B cell (primary cell): ENCODE data around the gene CDC73. TPM values are rescaled to one million over a fixed set of nuclear protein-coding genes. Genes with fewer than 3 reads are reported as not detected.

Experiments used
- ATAC-seq: fragments of 200-7000 bp; cut with Tn5 transposase; one replicate; pipeline ENCODE4 v1.10.0; 2021; ENCODE audit warnings: low read depth, mild to moderate bottlenecking, moderate number of reproducible peaks, moderate library complexity
- CTCF ChIA-PET: fragments of 350-600 bp; sonication (Branson Sonifier 250); formaldehyde crosslinking; loops from one replicate; lab custom pipeline; 2021; ENCODE audit warnings: antibody characterized with exemption, inconsistent platforms; lab: Charles Lee
- POLR2A ChIA-PET: fragments of 350-600 bp; sonication (Branson Sonifier 250); formaldehyde crosslinking; loops from one replicate; lab custom pipeline; 2021; ENCODE audit warnings: antibody characterized with exemption; lab: Charles Lee
- DNase-seq: peaks from one replicate; pipeline ENCODE4 v3.0.0; 2013
- H2AFZ ChIP-seq: 2 replicates; pipeline ENCODE4 v1.6.1; 2012; ENCODE audit warnings: mild to moderate bottlenecking, low read depth, low read length; ENCODE audit not compliant: insufficient read depth, poor library complexity, severe bottlenecking
- H3K27ac ChIP-seq, 2 donors: 1 replicate in 1 of 2; 2 replicates in 1 of 2; pipeline ENCODE4 v1.5.1; 2012 to 2013; ENCODE audit warnings: low read length in 2 of 2, mild to moderate bottlenecking in 2 of 2, moderate library complexity in 1 of 2
- H3K27me3 ChIP-seq, 4 experiments: fragments of 200-600 bp in 1 of 4; sonication (generic) in 1 of 4; replicated peaks in 1 of 4; 1 replicate in 2 of 4; 2 replicates in 2 of 4; pipeline versions ENCODE4 v1.6.1 to v1.7.0; 2013 to 2016; ENCODE audit warnings: low read length in 3 of 4, mild to moderate bottlenecking in 2 of 4, mixed read lengths in 1 of 4, moderate library complexity in 1 of 4; ENCODE audit not compliant: insufficient read depth in 4 of 4, control insufficient read depth in 3 of 4; ENCODE audit errors: control extremely low read depth in 1 of 4
- H3K36me3 ChIP-seq, 2 experiments: replicated peaks in 1 of 2; 1 replicate in 1 of 2; 2 replicates in 1 of 2; pipeline versions ENCODE4 v1.6.1 to v1.7.1; 2013; ENCODE audit warnings: low read length in 1 of 2; ENCODE audit not compliant: insufficient read depth in 2 of 2, control insufficient read depth in 1 of 2; ENCODE audit errors: control extremely low read depth in 1 of 2, extremely low read depth in 1 of 2
- H3K4me1 ChIP-seq, 2 donors: fragments of 200-600 bp in 1 of 2; sonication (generic) in 1 of 2; 1 replicate in 1 of 2; 2 replicates in 1 of 2; pipeline versions ENCODE4 v1.5.1 to v1.6.1; 2013 to 2017; ENCODE audit warnings: low read length in 2 of 2; ENCODE audit not compliant: control insufficient read depth in 2 of 2, insufficient read depth in 2 of 2
- H3K4me2 ChIP-seq: replicated peaks from 2 replicates; pipeline ENCODE3; 2012; ENCODE audit warnings: mild to moderate bottlenecking, low read depth, low read length; ENCODE audit not compliant: poor library complexity, severe bottlenecking
- H3K4me3 ChIP-seq, 5 experiments: fragments of 200-600 bp in 1 of 5; sonication (generic) in 1 of 5; 1 replicate in 3 of 5; 2 replicates in 2 of 5; pipeline versions ENCODE4 v1.5.1 to v1.7.0; 2011 to 2016; ENCODE audit warnings: low read length in 4 of 5, mild to moderate bottlenecking in 4 of 5, low read depth in 2 of 5, control low read depth in 1 of 5, moderate library complexity in 1 of 5; ENCODE audit not compliant: insufficient read depth in 1 of 5; ENCODE audit errors: control extremely low read depth in 1 of 5, extremely low read depth in 1 of 5
- H3K79me2 ChIP-seq: fragments of 200-600 bp; sonication (generic); one replicate; pipeline ENCODE4 v1.6.0; 2016; ENCODE audit warnings: low read length; ENCODE audit not compliant: control insufficient read depth, insufficient read depth
- H3K9ac ChIP-seq: fragments of 200-600 bp; sonication (generic); 2 replicates; pipeline ENCODE4 v1.6.1; 2017; ENCODE audit warnings: mild to moderate bottlenecking, low read length, moderate library complexity
- H3K9me3 ChIP-seq, 3 donors: one replicate each; pipeline versions ENCODE4 v1.6.1 to v1.7.1; 2013; ENCODE audit warnings: low read length in 2 of 3; ENCODE audit not compliant: control insufficient read depth in 2 of 3, insufficient read depth in 1 of 3; ENCODE audit errors: control extremely low read depth in 1 of 3
- H4K20me1 ChIP-seq: 2 replicates; pipeline ENCODE4 v1.6.0; 2012; ENCODE audit warnings: mild to moderate bottlenecking, low read length; ENCODE audit not compliant: insufficient read depth, control insufficient read depth, poor library complexity, severe bottlenecking
- H3K27ac Mint-ChIP-seq: one replicate; pipeline ENCODE4 v1.8.0; 2021; ENCODE audit warnings: mixed read lengths
- H3K27me3 Mint-ChIP-seq: one replicate; pipeline ENCODE4 v1.8.0; 2021; ENCODE audit warnings: mixed read lengths
- H3K4me1 Mint-ChIP-seq: one replicate; pipeline ENCODE4 v1.8.0; 2021; ENCODE audit warnings: mixed read lengths
- H3K4me3 Mint-ChIP-seq: one replicate; pipeline ENCODE4 v1.8.0; 2021; ENCODE audit warnings: mixed read lengths
- H3K9me3 Mint-ChIP-seq: one replicate; pipeline ENCODE4 v1.8.0; 2022; ENCODE audit warnings: mixed read lengths; ENCODE audit not compliant: insufficient read depth
- EZH2 ChIP-seq: IDR thresholded peaks from 2 replicates; pipeline ENCODE4 v1.6.1; 2012; ENCODE audit warnings: borderline replicate concordance, low read depth, mild to moderate bottlenecking, moderate library complexity, low read length; ENCODE audit not compliant: insufficient read depth, poor library complexity, severe bottlenecking
- WGBS: methylation state at CpG from one replicate; pipeline ENCODE4 v1.1.5; 2013; ENCODE audit warnings: missing lambda C conversion rate; ENCODE audit not compliant: insufficient coverage; 5-methylcytosine and 5-hydroxymethylcytosine counted together
- intact Hi-C: fragments of 100-400 bp; cut with micrococcal nuclease; formaldehyde crosslinking; loops from one replicate; pipeline ENCODE4 v1.10.0; 2022
- polyA plus RNA-seq: library from polyadenylated mRNA; depleted of rRNA; stranded (reverse); fragments of >200 nt; gene quantifications from 2 replicates; pipeline ENCODE4 v1.2.3, GENCODE V29; 2012
- total RNA-seq, 2 donors: library from RNA; stranded (reverse); fragments of 120-200 nt in 1 of 2; gene quantifications; 1 replicate in 1 of 2; 2 replicates in 1 of 2; pipeline versions ENCODE4 v1.2.3 to v1.2.4, GENCODE V29; 2013 to 2022
- TF ChIP-seq, protein P1 (sequence below): fragments of 200-600 bp; IDR thresholded peaks from one replicate; pipeline ENCODE4 v1.8.0; 2022; ENCODE audit warnings: antibody characterized with exemption, mild to moderate bottlenecking

The CDC73 gene
- total and polyA plus RNA-seq, 2 donors (not counting 1 experiment from before 2014, with no cell fraction given), result 6.1 to 71.7 TPM

DNA sequence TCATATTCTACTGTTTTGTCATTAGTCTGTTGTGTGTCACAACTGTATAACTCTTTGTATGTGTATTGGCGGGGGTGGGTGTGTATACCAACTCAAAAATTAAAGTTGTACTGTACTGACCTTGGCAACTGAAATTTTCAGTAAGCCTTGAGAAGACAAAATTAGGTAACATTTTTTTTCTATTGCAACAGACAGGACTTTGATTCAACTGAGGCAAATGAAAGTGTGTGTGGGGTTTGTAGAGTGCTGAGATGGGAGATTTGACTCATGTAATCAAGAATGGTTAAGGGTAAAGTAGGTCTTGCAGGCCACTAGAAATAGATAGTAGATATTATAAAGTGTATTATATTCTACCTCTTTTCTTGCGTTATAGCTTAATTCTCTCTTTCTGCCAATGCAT is 79.2 kb downstream of the CDC73 start:
- H3K27ac Mint-ChIP-seq, result no peak overlapping the region
- Histone ChIP-seq H3K9ac (no peak overlapping the region), H3K27ac (no peak overlapping the region), H4K20me1 (peaks cover 10% of the 10 kb centered on the region), H2AFZ (no peak overlapping the region), H3K4me2 (no peak overlapping the region), H3K9me3 (peaks cover 0 to 4% (median 0%) of the 10 kb centered on the region in 3 donors), H3K36me3 (peaks cover under 1 to 10% of the 10 kb centered on the region in 2 experiments), H3K27me3 (no peaks in the 10 kb centered on the region), H3K4me3 (no peak overlapping the region), H3K79me2 (peaks cover 18% of the 10 kb centered on the region), H3K4me1 (no peaks in the 10 kb centered on the region)
- no CpG with 5 or more reads among the region's 2 CpGs for WGBS
- intact Hi-C loops, result no loop called here
- POLR2A ChIA-PET, result no interaction called here
- no peak overlapping the region for H3K4me3 Mint-ChIP-seq
- H3K9me3 Mint-ChIP-seq, result no peaks in the 10 kb centered on the region
- peaks cover 7% of the 10 kb centered on the region for H3K4me1 Mint-ChIP-seq
- TF ChIP-seq, protein P1, sequence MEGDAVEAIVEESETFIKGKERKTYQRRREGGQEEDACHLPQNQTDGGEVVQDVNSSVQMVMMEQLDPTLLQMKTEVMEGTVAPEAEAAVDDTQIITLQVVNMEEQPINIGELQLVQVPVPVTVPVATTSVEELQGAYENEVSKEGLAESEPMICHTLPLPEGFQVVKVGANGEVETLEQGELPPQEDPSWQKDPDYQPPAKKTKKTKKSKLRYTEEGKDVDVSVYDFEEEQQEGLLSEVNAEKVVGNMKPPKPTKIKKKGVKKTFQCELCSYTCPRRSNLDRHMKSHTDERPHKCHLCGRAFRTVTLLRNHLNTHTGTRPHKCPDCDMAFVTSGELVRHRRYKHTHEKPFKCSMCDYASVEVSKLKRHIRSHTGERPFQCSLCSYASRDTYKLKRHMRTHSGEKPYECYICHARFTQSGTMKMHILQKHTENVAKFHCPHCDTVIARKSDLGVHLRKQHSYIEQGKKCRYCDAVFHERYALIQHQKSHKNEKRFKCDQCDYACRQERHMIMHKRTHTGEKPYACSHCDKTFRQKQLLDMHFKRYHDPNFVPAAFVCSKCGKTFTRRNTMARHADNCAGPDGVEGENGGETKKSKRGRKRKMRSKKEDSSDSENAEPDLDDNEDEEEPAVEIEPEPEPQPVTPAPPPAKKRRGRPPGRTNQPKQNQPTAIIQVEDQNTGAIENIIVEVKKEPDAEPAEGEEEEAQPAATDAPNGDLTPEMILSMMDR, result no peak
- TF ChIP-seq EZH2, result no peak
- no peaks in the 10 kb centered on the region for H3K27me3 Mint-ChIP-seq
- ATAC-seq, result no peak
- CTCF ChIA-PET, result interaction anchor here (2.3 kb wide), 1 partner anchor 17 kb away, joined by 5 read pairs; no protein-coding TSS in a partner anchor
- DNase-seq, result no peak

DNA sequence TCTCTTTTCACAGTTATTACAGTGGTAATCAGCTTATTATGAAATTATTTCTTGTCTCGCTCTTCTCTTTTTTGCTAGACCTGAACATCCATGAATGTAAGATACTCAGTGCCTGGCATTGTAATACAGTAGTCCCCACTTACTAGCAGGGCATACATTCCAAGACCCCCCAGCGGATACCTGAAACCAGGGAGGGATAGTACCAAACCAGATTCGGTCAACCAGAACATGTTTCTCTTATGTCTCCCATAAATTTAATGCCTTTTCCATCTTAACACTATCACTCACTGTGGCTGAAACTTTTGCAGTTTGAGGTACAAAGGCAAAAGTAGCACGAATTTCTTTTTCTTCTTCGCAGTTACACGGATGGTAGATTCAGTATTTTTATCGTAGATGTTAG is 89.2 kb downstream of the CDC73 start:
- Mint-ChIP-seq H3K9me3 (no peaks in the 10 kb centered on the region), H3K4me3 (no peak overlapping the region), H3K27me3 (no peaks in the 10 kb centered on the region), H3K27ac (peak overlapping the region; percentile 1), H3K4me1 (peaks cover 10% of the 10 kb centered on the region)
- CTCF ChIA-PET, result no interaction called here
- TF ChIP-seq, protein P1, result no peak
- no peak for TF ChIP-seq EZH2
- H3K9ac ChIP-seq, result no peak overlapping the region
- peaks cover 0 to 12% (median 2%) of the 10 kb centered on the region in 3 donors for H3K9me3 ChIP-seq
- H3K4me1 ChIP-seq, result no peaks in the 10 kb centered on the region
- H3K4me3 ChIP-seq, result no peak overlapping the region
- H3K27ac ChIP-seq, result no peak overlapping the region
- no peak overlapping the region for H2AFZ ChIP-seq
- H4K20me1 ChIP-seq, result no peaks in the 10 kb centered on the region
- 89% methylated on average over 1 of the region's 7 CpGs for WGBS
- H3K27me3 ChIP-seq, result no peaks in the 10 kb centered on the region
- peaks cover 3% of the 10 kb centered on the region for H3K79me2 ChIP-seq
- peaks cover 5 to 22% of the 10 kb centered on the region in 2 experiments for H3K36me3 ChIP-seq
- ATAC-seq (no peak), DNase-seq (no peak)
- POLR2A ChIA-PET, result no interaction called here
- no peak overlapping the region for H3K4me2 ChIP-seq
- intact Hi-C loops, result loop anchor here (5.0 kb wide), 1 partner anchor 34 kb away; no protein-coding TSS in a partner anchor
